Gastrocnemius medialis (tissue), 4 donors: ENCODE results near the gene FGF9.

Source experiments
- CTCF ChIP-seq, 5 experiments: fragments of 450-650 bp in 3 of 5; fragments of 200-600 bp in 2 of 5; sonication (generic) in 2 of 5; IDR thresholded peaks in 4 of 5; conservative IDR thresholded peaks in 1 of 5; 1 replicate in 4 of 5; 2 replicates in 1 of 5; pipeline ENCODE4 v1.5.1; 2016 to 2019; ENCODE audit warnings: antibody characterized with exemption in 5 of 5, mild to moderate bottlenecking in 3 of 5, moderate library complexity in 3 of 5
- POLR2A ChIP-seq, 2 donors: fragments of 450-650 bp; IDR thresholded peaks; one replicate each; pipeline ENCODE4 v1.6.1; 2017; ENCODE audit warnings: antibody characterized with exemption in 2 of 2, mild to moderate bottlenecking in 2 of 2, moderate library complexity in 2 of 2

- TF ChIP-seq CTCF (IDR thresholded peaks at IDR 0.05 in 4 of 5, conservative IDR thresholded peaks at IDR 0.05 in 1 of 5): no peak
- no peak for TF ChIP-seq POLR2A (IDR thresholded peaks at IDR 0.05)
Measured at GRCh38 chr13:21717817-21718216, 46.9 kb downstream of the FGF9 start.
